ENCODE measurements around the gene DEFB128.

- no peak for TF ChIP-seq POLR2A (IDR thresholded peaks at IDR 0.05)
- TF ChIP-seq CTCF (IDR thresholded peaks at IDR 0.05): no peak
Observed at GRCh38 chr20:237489-237888, 48.0 kb upstream of the DEFB128 start.
